Activated CD4-positive, alpha-beta T cell treated with anti-CD3 and anti-CD28 coated beads, Interleukin-2, Interleukin-4, amounts not matched to agents 100 ng/mL and 50 ng/mL, durations not matched to agents 16 hours and 8 hours (primary cell): ENCODE data around the gene MEGF11.
A peak's percentile ranks its signal among the peaks of the same experiment; 100 is the strongest.

Source experiments
- DNase-seq: peaks from one replicate; pipeline ENCODE4 v3.0.0-alpha.2; 2020; ENCODE audit warnings: low spot score

Gene MEGF11

DNA sequence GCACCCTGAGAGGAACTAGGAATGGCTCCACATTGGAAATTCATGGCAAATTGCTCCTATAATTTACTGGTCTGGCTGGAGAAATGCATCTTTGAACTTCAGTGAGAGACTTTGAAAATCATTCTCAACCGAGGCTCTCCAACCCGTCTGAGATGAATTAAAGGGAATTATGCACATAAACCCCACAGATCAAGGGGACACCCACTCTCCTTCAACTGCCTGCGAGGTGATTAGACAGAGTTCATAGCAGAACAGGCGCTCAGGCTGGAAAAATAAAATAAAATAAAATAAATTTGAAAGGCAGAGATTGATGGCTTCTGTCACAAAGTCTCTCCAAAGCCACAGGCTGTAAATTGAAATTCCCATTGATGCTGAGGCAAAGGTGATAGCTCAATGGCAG lies 37.7 kb downstream of the MEGF11 start:
- DNase-seq, result no peak

- no peak for DNase-seq
Observed at GRCh38 chr15:66214246-66214645, 39.3 kb downstream of the MEGF11 start.

DNA sequence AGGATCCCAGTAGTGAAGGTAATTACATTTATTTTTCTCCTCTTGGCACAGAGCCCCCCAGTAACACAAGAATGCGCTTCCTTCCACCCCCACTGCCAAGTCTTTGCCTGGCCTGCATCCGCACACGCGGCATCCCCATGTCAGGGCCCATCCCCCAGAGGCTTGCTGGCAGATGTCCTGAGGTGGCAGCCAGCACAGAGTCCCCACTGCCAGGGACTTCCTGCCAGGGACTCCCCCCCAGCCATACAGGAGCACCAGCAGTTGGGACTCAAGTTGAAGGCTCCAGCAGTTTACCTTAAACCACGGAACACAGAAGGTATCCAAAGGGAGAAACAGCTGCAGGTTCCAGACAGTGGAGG lies 41.0 kb downstream of the MEGF11 start:
- no peak for DNase-seq

DNA sequence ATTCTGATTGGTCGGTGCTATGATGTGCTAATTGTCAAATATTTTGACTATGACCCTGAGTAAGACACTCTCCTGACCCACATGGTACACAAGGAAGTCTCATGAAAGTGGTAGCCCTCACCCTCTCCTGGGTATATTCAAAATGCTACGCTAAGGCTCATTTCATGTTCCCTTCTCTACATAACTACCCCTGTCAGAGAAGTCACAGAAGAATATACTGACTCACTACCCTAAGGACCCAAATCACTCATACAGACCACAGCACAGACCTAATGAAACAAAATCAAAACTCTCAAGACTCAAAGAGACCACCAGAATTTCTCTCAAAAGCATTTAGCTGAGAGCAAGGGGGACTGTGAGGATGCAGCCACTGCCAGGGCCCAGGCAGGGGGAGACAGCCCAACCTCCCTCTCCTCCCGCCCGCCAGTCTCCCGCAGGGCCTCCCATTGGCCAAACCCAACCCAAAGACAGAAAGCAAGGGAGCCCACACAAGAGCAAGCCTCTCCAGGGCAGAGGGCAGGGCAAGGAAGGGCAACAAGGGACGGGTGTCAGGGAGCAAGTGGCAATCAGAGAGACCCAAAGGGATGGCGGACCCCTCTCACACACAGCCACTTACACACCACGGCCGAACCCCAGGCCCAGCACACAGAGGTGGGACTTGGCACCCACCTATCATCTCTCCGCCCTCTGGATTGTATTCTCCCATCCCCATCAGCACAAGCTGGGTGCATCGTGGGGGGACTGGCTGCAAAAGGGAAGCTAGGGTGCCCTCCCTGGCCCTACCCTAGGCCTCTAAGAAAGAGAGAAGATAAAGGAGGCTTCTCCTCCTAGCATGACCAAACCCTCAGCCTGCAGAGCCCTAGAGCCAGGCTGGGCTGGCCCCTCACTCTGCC lies 41.6 kb downstream of the MEGF11 start:
- peak; percentile 35 for DNase-seq

GRCh38 chr15:66210684-66211083 lies 42.9 kb downstream of the MEGF11 start:
- no peak for DNase-seq

GRCh38 chr15:66198757-66199156 lies 54.8 kb downstream of the MEGF11 start:
- DNase-seq, result no peak

GRCh38 chr15:66196602-66197001 lies 56.9 kb downstream of the MEGF11 start:
- no peak for DNase-seq

- no peak for DNase-seq
Observed at GRCh38 chr15:66195621-66196230, 57.8 kb downstream of the MEGF11 start.

GRCh38 chr15:66193066-66193465 lies 60.5 kb downstream of the MEGF11 start:
- DNase-seq, result no peak

- DNase-seq, result no peak
Observed at GRCh38 chr15:66190746-66191145, 62.8 kb downstream of the MEGF11 start.

- DNase-seq, result no peak
Observed at GRCh38 chr15:66189291-66189690, 64.3 kb downstream of the MEGF11 start.

- DNase-seq, result no peak
Observed at GRCh38 chr15:66188464-66188863, 65.1 kb downstream of the MEGF11 start.

DNA sequence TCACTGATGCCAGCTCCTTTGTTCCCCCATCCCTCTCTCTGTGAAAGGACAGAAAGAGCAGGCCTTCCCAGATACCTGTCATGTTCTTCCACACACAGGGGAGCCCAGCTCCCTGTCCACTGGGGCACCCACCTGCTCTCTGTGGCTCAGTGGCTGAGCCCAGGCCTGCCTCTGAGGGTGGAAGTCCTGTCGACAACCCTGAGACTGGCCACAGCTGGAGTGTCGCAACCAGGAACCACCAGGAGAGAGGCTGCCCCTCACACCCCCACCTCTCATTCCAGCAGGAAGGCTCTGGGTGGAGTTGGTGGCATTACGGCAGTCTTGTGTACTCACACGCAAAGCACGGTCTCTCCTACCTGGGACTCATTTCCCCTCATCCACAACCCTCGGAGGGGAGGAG lies 66.3 kb downstream of the MEGF11 start:
- DNase-seq, result no peak

GRCh38 chr15:66186049-66186825 lies 67.3 kb downstream of the MEGF11 start:
- no peak for DNase-seq

DNA sequence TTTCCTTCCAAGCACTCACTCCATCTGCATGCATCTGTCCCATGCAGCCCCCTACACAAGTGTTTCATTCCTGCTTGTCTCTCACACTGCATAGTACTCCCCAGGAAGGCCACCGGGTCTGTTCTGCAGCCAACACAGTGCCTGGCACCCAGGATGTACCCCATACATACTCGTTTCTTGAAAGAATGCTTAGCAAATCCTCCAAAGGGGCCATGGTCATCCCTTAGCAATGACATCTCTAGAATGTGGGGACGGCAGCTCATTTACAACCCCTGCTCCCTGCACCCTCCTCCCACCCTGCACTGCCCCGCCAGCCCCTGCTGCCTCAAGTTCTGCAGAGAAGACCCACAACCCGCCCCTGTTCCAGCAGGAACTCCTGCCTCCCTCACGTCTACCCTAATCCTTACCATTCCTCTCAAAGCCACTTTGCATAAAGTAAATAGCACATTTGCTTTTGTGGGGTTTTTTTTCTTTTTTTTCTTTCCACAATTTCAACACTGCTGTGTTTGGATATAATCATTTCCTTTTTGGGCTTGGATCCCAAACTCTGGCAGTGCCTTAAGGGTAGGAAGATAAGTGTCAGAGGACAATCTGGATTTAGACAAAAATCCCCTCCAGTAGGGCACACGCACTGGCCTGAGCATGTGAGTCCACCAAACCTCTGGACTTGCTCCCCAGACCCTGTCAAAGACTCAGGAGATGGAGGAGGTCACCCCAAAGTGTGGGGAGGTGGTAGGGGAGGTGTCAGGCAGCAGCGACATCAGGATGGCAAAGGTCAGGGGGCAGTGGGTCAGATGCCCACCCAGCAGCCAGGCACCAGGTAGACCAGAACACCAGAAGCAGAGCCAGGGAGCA lies 68.4 kb downstream of the MEGF11 start:
- DNase-seq, result no peak

- no peak for DNase-seq
Observed at GRCh38 chr15:66184492-66184891, 69.1 kb downstream of the MEGF11 start.

DNA sequence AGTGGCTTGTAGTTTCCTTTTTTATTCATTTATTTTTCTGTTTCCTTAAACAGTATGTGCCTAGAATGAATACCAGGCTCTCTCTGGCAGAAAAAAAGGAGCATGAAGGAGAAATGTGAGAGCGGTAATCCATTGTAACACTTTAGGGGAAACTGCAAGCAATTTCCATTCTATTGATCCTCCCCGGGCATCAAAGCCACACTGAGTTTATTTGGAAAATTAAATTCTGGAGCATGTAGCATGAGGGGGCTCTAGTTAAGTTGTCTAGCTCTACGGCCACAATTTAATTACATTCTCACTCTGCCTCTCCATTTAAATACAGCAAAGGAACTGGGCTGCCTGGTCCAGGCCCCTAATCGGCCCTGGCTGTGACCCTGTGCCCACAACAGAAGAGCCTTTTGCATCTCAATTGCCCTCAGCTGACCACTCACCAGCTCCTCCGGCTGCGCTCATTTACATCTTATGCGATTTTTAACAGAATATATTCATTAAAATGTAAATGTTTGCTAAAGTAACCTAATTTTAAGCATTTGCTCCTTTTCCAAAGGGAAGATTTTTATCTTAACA lies 72.9 kb downstream of the MEGF11 start:
- no peak for DNase-seq

- no peak for DNase-seq
Observed at GRCh38 chr15:66178531-66178910, 75.0 kb downstream of the MEGF11 start.

- DNase-seq, result no peak
Observed at GRCh38 chr15:66172324-66172980, 81.1 kb downstream of the MEGF11 start.

DNA sequence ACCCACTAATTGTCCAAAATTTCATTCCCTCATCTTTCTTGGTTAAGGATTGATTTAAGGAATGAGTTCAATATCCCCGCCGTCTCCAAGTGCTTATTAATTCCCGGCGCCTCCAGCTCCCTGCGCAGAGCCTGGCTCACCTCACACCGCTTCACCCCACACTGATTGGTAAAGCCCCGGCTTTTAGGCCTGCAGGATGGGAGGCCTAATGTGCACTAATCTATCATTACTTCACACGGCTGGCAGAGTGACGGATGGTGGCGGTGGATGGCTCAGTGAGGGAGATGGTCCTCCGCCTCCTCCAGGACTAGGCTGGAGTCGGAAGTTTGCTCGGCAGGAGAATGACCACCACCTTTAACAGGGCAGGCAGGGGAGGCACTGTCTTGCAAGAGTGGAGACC lies 81.7 kb downstream of the MEGF11 start:
- DNase-seq, result no peak

DNA sequence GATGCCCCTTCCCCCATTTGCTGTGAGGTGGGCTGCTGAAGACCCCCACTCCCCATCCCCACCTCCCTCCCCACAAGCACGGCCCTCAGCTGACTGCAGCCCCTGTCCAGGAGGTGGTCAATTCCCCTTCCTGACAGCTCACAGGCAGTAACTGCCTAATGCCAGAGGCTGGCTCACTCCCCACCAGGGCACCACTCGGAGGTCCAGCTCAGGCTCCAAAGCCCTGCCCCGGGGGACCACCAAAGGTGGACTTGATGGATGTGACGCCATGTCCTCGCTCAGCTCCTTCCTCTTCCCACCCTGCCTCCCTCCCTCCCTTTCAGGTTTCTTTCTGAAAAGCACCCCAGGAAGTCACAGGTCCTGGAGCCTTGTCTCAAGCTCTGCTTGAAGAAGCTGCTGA lies 82.8 kb downstream of the MEGF11 start:
- no peak for DNase-seq
